Stimulated activated CD4-positive, alpha-beta T cell treated with anti-CD3 and anti-CD28 coated beads, Interleukin-1b, Interleukin-23, amount 100 ng/mL, for 1 hour (primary cell): ENCODE results near the gene CFAP300.

ENCODE experiments used
- DNase-seq, 2 donors: peaks; one replicate each; pipeline ENCODE4 v3.0.0-alpha.2; 2020; ENCODE audit warnings: low read depth in 2 of 2

The CFAP300 gene

GRCh38 chr11:102047305-102047924 is at the start of gene CFAP300:
Gene CFAP300 (plus strand): TSS chr11:102047437. CDS start chr11:102047471, 34 bp downstream.
- DNase-seq: peak in 1 of 2 donors; percentile 11

- DNase-seq: no peak
Observed at GRCh38 chr11:102001657-102002338, 45.4 kb upstream of the CFAP300 start.

- DNase-seq: no peak
Observed at GRCh38 chr11:102004220-102004619, 43.0 kb upstream of the CFAP300 start.

- DNase-seq: no peak
Observed at GRCh38 chr11:102005306-102005705, 41.9 kb upstream of the CFAP300 start.

- no peak for DNase-seq
Observed at GRCh38 chr11:102006835-102007566, 40.2 kb upstream of the CFAP300 start.

- no peak for DNase-seq
Observed at GRCh38 chr11:102007567-102008437, 39.4 kb upstream of the CFAP300 start.

GRCh38 chr11:102010776-102011494 is 36.3 kb upstream of the CFAP300 start:
- DNase-seq: no peak

- DNase-seq: no peak
Observed at GRCh38 chr11:102012946-102013345, 34.3 kb upstream of the CFAP300 start.

GRCh38 chr11:102014756-102015155 is 32.5 kb upstream of the CFAP300 start:
- DNase-seq: no peak

GRCh38 chr11:102017026-102017425 is 30.2 kb upstream of the CFAP300 start:
- no peak for DNase-seq

- DNase-seq: no peak
Observed at GRCh38 chr11:102026217-102026616, 21.0 kb upstream of the CFAP300 start.

GRCh38 chr11:102026959-102027358 is 20.3 kb upstream of the CFAP300 start:
- DNase-seq: no peak

- DNase-seq: no peak
Observed at GRCh38 chr11:102036757-102037156, 10.5 kb upstream of the CFAP300 start.

GRCh38 chr11:102046841-102047240 is 396 bp upstream of the CFAP300 start:
- no peak for DNase-seq

GRCh38 chr11:102050927-102051575 is 3.8 kb downstream of the CFAP300 start:
- DNase-seq: no peak

GRCh38 chr11:102061276-102061675 is 14.0 kb downstream of the CFAP300 start:
- DNase-seq: no peak

GRCh38 chr11:102062106-102062505 is 14.9 kb downstream of the CFAP300 start:
- no peak for DNase-seq

- DNase-seq: no peak
Observed at GRCh38 chr11:102064316-102064715, 17.1 kb downstream of the CFAP300 start.

GRCh38 chr11:102070766-102071165 is 23.5 kb downstream of the CFAP300 start:
- DNase-seq: no peak
